ENCODE data around the gene MFSD2A.

DNA sequence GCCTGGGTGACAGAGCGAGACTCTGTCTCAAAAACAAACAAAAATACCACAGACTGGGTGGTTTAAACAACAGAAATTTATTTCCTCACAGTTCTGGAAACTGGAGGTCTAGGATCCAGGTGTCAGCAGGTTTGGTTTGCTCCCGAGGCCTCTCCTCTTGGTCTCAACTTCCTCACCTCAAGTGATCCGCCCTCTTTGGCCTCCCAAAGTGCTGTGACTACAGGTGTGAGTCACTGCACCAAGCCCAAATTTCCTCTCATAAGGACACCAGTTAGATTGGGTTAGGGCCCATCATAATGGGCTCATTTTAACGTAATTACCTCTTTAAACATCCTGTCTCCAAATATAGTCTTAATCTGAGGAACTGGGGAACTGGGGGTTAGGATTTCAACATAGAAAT, 35.5 kb downstream of the MFSD2A start:
- no peak for TF ChIP-seq POLR2A (IDR thresholded peaks at IDR 0.05; ENCODE audit: low read depth, low read length)
- TF ChIP-seq TAF1 (IDR thresholded peaks at IDR 0.05; ENCODE audit: low read depth, low read length), result no peak
- TF ChIP-seq POLR2AphosphoS5 (IDR thresholded peaks at IDR 0.05; ENCODE audit: low read depth, low read length), result no peak

Measured in GM12891 (cell line).